PFSK-1 (cell line): ENCODE results near the gene C1QTNF12.

Experiments
- SIN3A ChIP-seq: IDR thresholded peaks from 2 replicates; pipeline ENCODE4 v1.6.1; 2012; ENCODE audit warnings: mild to moderate bottlenecking, low read length, moderate library complexity, borderline replicate concordance; ENCODE audit not compliant: insufficient read depth
- TAF1 ChIP-seq: IDR thresholded peaks from 2 replicates; pipeline ENCODE4 v1.6.1; 2012; ENCODE audit warnings: low read length, control low read depth, borderline replicate concordance; ENCODE audit not compliant: insufficient read depth
- TF ChIP-seq, protein P1 (sequence below), 2 experiments: IDR thresholded peaks; 2 replicates each; pipeline versions ENCODE4 v1.6.1 to v1.8.0; 2011 to 2012; ENCODE audit warnings: low read depth in 2 of 2, low read length in 2 of 2, control low read depth in 1 of 2, inconsistent platforms in 1 of 2, mild to moderate bottlenecking in 1 of 2, moderate library complexity in 1 of 2; ENCODE audit not compliant: insufficient read depth in 1 of 2

DNA sequence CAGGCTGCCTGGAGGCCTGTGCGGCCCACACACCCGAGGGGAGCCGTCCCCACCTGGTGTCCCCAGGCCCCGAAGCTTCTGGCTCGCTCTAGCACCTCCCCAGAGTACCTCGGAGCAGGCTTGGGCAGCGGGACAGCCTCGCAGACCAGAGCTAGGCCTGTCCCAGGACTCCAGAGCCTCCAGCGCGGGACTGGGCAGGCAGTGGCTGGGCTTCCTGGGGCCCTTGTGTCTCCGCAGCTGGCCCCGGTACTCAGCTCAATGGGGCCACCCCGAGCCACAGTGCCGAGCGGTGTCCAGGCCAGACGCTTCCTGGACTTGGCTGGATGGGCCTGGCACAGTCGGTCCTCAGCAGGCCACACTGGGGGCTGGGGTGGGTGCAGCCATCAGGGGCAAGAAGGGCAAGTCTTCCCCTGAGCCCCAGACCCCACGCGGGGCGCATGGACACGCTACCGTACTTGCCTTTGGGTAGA, 38.6 kb upstream of the C1QTNF12 start:
- TF ChIP-seq, protein P1, sequence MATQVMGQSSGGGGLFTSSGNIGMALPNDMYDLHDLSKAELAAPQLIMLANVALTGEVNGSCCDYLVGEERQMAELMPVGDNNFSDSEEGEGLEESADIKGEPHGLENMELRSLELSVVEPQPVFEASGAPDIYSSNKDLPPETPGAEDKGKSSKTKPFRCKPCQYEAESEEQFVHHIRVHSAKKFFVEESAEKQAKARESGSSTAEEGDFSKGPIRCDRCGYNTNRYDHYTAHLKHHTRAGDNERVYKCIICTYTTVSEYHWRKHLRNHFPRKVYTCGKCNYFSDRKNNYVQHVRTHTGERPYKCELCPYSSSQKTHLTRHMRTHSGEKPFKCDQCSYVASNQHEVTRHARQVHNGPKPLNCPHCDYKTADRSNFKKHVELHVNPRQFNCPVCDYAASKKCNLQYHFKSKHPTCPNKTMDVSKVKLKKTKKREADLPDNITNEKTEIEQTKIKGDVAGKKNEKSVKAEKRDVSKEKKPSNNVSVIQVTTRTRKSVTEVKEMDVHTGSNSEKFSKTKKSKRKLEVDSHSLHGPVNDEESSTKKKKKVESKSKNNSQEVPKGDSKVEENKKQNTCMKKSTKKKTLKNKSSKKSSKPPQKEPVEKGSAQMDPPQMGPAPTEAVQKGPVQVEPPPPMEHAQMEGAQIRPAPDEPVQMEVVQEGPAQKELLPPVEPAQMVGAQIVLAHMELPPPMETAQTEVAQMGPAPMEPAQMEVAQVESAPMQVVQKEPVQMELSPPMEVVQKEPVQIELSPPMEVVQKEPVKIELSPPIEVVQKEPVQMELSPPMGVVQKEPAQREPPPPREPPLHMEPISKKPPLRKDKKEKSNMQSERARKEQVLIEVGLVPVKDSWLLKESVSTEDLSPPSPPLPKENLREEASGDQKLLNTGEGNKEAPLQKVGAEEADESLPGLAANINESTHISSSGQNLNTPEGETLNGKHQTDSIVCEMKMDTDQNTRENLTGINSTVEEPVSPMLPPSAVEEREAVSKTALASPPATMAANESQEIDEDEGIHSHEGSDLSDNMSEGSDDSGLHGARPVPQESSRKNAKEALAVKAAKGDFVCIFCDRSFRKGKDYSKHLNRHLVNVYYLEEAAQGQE (IDR thresholded peaks at IDR 0.05; ENCODE audit: insufficient read depth in 1 of 2, low read depth in 2 of 2, low read length in 2 of 2): no peak
- TF ChIP-seq TAF1 (no peak), SIN3A (no peak)
